GM19452 (cell line): ENCODE data around the gene NFYC.

Experiments used
- ATAC-seq: cut with Tn5 transposase; IDR thresholded peaks from one replicate; pipeline ENCODE4 v1.9.1; 2021; ENCODE audit not compliant: unreplicated experiment

NFYC gene

GRCh38 chr1:40756523-40756922, 65.0 kb downstream of the NFYC start:
- ATAC-seq = no peak

DNA sequence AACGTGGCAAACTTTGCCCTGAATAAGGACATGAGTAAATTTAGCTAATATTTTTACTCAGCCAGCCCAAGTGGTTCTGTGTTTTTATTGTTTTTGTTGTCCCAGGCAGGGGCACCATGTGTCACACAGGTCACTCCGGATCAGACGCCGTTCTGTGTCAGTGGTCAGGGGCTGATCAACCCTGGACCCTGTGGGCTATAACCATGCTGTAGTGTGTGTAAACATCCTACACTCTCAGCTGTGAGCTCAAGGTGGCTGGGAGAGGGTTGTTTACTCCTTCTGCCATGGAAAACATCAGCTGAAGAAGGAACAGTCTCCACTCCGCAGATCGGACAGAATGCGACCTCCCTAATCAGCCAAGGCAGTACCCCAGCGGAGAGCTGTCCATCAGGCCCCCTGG, 65.6 kb downstream of the NFYC start:
- no peak for ATAC-seq

GRCh38 chr1:40758004-40758403, 66.5 kb downstream of the NFYC start:
- ATAC-seq = no peak

DNA sequence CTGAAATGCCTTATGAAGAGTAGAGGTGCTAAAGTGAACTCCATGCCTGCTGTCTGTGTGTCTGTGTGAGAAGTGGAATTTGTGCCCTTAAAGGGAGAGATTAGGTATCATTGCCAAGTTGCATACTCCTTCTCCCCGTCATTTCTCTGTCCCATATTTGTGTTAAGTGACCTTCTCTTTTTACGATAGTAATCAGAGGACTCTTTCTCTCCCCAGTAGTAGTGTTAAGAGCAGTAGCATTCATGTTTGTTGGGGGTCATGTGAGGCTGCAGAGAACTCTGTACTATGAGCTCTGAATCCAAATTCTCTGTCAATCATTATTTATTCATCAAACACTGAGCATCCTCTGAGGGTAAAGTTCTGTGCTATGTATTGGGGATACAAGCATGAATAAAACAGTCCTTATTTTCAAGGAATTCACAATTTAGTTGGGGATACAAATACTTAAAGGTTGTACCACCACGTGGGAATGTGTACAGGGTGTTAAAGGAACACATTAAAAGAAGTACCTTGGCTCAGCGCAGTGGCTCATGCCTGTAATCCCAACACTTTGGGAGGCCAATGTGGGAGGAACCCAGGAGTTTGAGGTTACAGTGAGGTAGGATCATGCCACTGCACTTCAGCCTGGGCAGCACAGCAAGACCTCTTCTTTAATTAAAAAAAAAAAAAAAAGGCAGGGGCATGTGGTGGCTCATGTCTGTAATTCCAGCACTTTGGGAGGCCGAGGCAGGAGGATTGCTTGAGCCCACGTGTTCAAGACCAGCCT, 67.3 kb downstream of the NFYC start:
- ATAC-seq = no peak

- no peak for ATAC-seq
These were observed 69.5 kb downstream of the NFYC start for GRCh38 chr1:40760984-40761383.

- no peak for ATAC-seq
These were observed 70.8 kb downstream of the NFYC start for GRCh38 chr1:40762144-40762923.

DNA sequence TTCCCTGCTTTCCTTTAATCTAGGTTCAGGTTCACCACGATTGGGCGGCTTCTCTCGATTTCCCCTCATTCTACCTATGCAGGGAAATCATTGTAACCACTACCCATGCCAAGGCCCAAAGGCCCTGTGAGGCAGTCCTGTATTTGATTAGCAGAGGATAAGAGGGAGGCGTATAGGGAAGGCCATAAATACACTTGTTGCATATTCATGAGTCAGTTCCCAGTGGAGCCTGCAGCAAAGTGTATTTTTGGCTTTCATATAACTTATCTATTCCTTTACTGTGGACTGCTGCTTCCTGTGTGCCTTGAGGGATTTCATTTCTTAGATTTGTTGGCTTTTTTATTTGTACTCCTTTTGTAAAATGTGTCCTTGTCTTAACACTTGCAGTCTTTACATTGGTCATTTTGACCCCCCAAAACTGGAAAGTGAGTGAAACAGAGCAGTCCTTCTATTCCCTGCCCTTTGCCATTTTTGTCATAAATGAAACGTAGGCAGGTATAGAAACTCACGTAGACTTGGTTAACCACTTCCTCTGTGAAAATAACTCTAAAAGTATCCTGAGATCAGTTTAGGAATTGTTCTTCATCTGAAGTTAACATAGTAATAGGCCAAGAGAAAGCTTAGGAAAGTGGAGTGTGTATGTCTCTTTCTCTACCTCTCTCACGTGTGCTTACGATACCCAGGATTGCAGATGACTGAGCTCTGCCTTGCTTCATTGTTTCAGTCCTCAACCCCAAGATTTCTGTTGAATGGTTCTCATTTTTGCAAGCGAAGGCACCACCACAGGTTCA, 72.4 kb downstream of the NFYC start:
- no peak for ATAC-seq

DNA sequence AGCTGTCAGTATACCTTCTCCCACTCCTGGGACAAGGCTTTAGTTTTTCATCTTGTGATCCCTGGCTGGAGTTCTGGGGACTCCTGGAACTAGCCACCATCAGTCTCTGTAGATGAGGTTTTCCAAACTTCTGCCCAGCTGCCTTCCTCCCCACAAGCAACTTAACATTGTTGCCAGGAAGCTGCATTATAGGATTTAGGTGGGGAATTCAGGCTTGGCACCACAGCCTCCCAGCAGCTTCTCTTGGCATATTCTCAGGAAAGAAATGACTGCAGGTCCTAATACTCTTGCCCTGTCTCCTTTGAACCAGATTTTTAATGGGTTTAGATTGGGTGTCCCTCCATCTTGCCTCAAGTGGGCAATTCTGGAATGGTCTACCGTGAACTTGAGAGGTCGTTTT, 73.5 kb downstream of the NFYC start:
- ATAC-seq = no peak

GRCh38 chr1:40766017-40766416, 74.5 kb downstream of the NFYC start:
- no peak for ATAC-seq

GRCh38 chr1:40766560-40766959, 75.1 kb downstream of the NFYC start:
- ATAC-seq = no peak

- ATAC-seq = no peak
These were observed 76.9 kb downstream of the NFYC start for GRCh38 chr1:40768146-40768990.

- no peak for ATAC-seq
These were observed 78.3 kb downstream of the NFYC start for GRCh38 chr1:40769815-40770214.

DNA sequence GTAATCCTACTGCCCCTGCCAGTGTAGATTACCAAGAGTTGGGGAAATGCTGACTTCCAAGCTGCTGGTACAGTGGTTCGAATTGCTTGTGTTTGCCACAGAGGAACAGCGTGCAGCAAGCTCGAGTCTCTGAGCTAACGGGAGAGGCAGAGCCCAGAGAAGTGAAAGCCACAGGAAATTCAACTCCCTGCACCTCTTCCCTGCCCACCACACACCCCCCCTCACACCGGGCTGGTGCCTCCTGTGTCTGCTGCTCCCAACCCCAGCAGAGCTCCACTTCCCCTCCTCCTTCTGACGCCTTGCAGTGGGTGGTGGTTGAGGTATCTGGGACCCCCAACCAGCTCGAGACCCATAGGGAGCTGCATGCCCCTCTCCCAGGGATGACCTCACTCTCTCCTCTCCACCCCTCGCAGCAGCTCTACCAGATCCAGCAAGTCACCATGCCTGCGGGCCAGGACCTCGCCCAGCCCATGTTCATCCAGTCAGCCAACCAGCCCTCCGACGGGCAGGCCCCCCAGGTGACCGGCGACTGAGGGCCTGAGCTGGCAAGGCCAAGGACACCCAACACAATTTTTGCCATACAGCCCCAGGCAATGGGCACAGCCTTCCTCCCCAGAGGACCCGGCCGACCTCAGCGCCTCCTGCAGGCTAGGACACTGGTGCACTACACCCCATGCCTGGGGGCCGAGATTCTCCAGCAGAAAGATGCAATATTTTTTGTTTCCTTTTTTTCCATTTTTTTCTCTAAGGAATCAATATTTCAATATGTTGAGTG, 79.0 kb downstream of the NFYC start:
- no peak for ATAC-seq

DNA sequence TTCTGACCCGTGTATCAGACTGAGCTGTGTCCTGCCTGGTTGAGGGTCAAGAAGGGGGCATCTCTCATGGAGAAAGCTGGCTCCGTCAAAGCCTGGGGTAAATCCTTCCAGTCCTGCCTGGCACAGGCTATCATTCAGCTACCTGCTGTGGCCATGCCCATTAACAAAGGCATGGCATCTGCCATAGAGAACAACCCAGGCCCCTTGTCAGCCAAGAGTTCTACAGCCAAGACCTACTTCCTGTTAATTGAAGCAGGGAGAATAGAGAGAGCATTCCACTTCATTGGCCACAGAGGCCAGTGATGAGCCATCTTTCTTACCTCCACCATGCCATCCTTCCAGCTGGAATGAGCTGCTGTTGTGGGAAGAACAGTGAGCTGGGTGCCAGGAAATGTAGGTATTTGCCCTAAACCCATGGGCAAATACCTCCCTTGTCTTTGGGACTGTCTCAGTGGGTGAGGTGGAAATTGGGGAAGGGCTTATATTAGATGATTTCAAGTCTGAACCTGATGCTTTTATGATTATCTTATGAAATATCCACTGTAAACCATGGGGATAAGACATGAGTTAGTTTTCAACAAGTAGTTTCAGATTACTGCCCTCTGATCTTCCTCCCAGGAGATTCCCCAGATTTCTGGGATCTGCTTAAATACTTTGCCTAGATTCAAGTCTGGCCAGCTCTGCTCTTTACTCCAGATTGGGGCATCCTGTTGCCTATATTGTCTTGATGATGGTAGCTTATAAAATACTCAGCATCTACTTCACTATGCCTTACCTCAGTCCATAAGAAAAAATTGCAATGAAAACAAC, 80.8 kb downstream of the NFYC start:
- ATAC-seq = no peak

DNA sequence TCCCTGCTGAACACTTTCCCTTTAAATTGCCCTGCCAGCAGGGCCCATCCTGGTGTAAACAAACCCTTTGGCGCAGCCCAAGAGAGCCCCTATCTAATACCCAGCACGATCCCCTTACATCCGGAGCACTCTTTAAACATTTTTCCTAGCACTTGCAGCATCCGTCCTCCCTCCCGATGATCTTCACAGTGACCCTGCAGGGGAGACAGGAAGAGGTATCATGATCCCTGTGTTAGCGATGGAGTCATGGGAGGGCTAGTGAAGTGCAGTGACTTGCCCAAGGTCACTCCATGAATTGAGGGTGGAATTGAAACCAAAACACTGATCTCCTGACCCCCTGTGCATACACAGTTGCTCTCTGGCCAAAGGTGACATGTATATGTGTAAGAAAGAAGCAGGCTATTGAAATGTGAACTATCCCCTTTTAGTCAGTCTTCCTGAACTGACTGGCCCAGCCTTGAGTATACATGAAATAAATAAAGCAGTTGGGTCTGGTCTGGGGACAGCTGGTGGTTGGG, 82.3 kb downstream of the NFYC start:
- ATAC-seq = no peak

- ATAC-seq = no peak
These were observed 82.9 kb downstream of the NFYC start for GRCh38 chr1:40774266-40774998.

DNA sequence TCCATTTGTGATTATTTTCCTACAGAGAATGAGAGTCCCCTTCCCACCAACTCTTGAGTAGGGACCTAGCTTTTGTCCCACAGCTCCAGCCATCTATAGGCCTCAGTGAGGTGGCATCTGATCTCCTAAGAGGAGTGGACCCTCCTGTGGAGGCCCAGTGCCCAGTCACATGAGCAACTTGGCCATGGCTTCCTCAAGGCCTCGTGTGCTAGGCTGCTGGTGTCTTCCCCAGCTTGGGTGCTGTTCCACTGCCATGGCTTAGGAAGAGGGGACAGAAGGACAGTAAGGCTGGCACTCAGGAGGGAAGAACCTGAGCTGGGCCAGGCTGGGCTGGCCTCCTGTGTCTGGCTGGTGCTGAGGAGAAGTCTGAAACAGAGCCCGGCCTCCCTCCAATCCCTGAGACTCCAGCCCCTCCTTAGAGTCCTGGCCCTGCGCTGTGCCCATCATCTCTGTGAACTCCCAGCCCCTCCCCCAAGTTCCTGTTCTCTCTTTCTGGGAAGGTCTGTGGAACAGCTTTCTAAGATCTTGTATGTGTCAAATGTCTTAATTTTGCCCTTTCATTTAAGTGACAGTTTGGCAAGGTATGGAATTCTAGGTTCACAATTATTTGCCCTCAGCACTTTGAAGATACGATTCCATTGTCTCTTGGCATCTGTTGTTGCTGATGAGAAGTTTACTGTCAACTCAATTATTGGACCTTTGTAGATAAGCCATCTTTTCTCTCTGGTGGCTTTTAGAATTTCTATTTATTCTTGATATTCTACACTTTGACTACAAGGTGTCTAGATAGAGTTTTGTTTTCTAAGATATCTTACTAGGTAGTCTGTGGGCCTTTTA, 85.0 kb downstream of the NFYC start:
- ATAC-seq = no peak
